GM11168 (cell line): ENCODE data around the gene ALPI.
"Not testable (repeated sequence)": the region's sequence is repeated elsewhere in the genome, so short reads cannot be mapped to it uniquely, and the experiment has no call there.

ENCODE experiments used
- in situ Hi-C: fragments of 300-500 bp; cut with MboI; formaldehyde crosslinking; loops from one replicate; pipeline ENCODE4 v1.12.0; 2022; ENCODE audit warnings: low sequenced_read_pairs; ENCODE audit not compliant: unreplicated experiment

ALPI gene

DNA sequence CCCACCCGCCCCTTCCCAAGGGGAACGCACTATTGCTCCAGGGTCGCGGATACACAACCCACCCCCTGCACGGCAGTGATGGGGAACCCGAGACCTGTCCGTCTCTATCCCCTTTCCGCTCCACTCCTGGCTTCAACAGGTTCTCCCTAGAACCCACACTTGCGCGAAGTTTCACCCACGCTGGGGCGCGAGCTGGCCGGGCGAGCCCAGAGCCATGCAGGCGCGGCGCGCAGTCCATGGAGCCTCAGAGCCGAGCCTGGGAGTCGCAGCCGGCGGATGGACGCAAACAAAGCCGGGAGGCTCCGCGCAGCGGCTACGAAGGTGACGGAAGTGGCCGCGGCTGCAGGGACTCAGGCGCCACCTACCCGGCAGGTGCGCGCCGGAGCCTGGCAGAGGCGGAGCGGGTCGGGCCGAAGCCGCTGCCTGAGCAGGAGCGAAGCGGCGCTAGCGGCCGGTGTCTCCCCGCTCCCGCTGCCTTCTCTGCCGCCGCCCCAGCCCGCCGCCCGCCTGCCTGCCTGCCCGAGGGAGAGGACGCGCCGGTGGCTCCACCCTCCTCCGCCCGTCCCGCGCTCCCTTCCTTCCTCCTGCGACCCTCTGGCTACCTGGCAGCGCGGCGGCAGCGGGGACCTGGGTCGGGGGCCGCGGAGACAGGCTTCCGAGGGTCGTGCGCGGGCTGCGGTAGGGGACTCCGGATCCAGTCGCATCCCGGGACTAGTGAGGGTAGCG is 35.3 kb upstream of the ALPI start:
- in situ Hi-C loops: no loop called here

DNA sequence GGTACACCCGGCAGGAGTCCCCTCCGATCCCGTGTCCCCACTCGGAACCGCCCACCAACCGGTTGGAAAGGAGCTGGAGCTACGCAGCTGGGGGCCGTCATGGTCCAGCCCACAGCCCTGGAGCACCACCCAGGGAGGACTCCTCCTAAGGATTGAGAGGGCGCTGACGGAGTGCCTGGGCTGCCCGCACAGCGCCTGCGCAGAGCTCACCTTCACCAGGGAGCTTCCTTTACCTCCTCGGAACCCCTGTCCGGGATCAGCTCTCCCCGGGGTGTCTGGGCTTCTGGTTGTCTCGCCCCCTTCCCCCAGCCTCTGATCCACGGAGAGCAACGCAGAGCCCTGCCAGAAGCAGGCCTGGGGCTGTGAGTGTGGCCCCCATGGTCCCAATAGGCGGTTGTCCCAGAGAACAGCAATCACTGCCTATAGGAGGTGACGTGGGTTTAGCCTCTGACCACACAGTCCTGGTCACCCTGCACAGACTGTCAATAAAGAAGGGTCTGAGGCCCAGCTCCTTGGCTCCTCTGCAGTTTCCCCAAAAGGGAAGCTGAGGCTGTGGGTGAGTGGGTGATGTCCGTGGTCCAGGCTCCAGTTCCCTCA is 34.7 kb upstream of the ALPI start:
- in situ Hi-C loops: no loop called here

DNA sequence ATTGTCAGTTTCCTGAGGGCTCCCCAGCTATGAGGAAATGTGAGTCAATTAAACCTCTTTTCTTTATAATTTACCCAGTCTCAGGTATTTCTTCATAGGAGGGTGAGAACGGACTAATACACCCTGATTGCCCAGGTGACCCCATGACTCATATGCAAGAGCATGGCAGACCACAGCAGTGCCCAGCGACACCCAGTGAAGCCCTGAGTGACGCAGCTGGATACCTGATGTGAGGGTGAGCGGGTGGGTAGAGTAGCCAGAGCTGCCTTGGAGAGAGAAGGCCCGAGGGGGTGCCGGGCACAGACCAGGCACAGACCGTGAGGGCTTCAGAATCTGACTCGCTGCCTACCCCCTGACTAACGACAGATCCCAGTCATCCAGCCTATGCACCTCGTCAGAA is 33.9 kb upstream of the ALPI start:
- in situ Hi-C loops: no loop called here

DNA sequence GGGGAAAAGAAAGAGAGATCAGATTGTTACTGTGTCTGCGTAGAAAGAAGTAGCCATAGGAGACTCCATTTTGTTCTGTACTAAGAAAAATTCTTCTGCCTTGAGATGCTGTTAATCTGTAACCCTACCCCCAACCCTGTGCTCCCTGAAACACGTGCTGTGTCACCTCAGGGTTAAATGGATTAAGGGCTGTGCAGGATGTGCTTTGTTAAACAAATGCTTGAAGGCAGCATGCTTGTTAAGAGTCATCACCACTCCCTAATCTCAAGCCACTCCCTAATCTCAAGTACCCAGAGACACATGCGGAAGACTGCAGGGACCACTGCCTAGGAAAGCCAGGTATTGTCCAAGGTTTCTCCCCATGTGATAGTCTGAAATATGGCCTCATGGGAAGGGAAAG is 33.0 kb upstream of the ALPI start:
- in situ Hi-C loops: not testable (repeated sequence)

DNA sequence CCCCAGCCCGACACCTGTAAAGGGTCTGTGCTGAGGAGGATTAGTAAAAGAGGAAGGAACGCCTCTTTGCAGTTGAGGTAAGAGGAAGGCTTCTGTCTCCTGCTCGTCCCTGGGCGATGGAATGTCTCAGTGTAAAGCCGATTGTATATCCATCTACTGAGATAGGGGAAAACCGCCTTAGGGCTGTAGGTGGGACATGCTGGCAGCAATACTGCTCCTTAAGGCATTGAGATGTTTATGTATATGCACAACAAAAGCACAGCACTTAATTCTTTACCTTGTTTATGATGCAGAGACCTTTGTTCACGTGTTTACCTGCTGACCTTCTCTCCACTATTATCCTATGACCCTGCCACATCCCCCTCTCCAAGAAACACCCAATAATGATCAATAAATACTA is 32.5 kb upstream of the ALPI start:
- in situ Hi-C loops: not testable (repeated sequence)

DNA sequence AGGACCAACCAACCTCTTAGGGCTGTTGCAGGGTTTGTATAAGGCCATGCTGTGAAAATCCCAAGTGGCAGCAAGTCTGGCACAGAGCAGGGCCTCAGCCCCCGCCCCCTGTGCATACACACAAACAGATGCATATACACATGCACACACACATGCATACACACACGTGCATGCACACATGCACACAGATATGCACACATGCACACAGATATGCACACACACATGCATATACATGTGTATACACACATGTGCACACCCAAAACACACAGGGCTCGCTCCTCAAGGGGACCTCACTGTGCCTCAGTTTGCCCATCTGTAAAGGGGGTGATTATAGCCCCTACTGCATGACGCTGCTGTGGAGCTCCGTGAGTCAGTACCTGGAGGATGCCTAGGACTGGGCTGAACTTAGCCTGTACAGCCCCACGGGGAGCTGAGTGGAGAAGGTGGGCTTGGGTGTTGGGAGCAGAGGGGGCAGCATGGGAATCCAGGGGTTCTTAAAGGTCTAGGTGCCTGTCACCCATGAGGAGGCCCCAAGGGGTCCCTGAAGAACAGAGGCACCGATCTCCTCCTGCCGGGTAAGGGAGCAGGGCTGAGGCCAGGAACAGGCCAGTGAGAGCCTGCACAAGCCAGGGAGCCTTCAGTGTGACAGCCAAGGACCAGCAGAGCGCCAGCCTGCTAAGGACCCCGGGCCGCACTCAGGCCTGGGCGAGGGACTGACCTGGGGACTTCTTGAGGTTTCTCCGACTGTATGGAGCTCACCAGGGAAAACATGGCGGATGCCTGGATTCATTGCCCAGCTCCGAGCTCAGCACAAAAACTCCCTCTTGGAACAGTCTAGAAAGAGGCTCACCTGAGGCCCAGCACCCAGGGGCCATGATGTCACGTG is 24.0 kb upstream of the ALPI start:
- in situ Hi-C loops: loop anchor here (5.0 kb wide), 1 partner anchor 110 kb away; no protein-coding TSS in a partner anchor

DNA sequence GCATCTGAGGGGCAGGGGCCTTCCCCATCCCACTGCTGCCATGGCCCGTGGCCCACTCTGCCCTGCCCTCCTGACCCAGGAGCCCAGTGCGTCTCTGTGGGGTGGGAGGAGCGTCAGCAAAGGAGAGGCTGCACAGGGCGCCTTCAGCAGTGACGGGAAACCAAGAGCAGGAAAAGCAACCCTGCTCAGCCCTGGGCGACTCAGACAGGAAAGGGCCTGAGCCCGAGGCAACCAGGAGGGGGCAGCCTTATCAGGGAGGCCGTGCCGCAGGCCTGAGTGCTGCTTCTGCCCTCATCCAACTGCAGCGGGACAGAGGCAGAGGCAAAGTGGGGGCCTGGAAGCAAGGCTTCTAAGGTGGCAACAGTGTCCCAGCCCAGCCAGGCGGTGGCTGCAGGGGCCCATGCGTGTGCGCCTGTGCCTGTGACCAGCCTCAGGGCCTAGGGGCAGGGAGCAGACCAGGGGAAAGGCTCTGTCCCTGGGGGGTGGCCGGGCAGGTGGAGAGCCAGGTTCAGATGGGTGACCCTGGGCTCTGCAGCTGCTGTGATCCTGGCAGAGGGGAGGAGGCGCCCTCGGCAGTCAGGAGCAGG is 23.3 kb upstream of the ALPI start:
- in situ Hi-C loops: loop anchor here (5.0 kb wide), 1 partner anchor 110 kb away; no protein-coding TSS in a partner anchor

DNA sequence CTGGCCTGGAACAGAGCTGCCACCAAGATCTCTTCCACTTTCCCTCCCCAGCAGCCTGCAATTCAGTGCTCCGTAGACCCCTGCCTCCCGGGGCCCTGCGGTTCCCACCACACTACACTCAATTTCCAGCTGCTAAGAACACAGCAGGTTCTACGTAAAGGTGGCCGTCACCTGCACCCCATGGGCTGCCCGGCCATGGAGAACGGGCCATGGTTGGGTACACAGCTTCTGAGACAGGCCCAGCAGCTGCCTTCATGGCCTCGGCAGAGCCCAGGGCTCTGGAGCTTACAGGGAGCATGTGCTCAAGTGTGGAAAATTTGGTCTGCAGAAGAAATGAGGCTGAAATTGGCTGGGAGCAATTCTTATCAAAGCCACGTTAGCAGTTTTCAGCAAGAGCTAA is 22.3 kb upstream of the ALPI start:
- in situ Hi-C loops: loop anchor here (5.0 kb wide), 1 partner anchor 111 kb away; no protein-coding TSS in a partner anchor

DNA sequence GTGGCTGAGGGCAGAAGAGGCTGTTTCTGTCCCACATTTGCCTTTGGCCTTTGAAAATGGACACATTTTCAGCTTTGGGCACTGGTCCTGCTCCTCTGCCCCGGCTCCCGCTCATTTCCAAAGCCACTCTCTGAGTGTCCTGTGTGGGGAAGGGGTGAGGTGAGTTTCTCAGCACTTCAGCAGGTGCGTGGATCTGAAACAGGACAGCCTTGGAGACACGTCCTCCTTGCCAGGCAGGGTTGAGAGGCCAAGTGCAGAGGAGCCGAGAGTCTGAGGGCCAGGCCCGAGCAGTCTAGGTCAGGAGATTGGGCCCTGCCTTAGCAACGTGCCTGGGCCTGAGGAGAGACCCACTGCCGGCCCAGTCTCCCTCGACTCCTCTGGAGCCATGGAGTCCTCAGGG is 21.9 kb upstream of the ALPI start:
- in situ Hi-C loops: loop anchor here (5.0 kb wide), 1 partner anchor 112 kb away; no protein-coding TSS in a partner anchor

DNA sequence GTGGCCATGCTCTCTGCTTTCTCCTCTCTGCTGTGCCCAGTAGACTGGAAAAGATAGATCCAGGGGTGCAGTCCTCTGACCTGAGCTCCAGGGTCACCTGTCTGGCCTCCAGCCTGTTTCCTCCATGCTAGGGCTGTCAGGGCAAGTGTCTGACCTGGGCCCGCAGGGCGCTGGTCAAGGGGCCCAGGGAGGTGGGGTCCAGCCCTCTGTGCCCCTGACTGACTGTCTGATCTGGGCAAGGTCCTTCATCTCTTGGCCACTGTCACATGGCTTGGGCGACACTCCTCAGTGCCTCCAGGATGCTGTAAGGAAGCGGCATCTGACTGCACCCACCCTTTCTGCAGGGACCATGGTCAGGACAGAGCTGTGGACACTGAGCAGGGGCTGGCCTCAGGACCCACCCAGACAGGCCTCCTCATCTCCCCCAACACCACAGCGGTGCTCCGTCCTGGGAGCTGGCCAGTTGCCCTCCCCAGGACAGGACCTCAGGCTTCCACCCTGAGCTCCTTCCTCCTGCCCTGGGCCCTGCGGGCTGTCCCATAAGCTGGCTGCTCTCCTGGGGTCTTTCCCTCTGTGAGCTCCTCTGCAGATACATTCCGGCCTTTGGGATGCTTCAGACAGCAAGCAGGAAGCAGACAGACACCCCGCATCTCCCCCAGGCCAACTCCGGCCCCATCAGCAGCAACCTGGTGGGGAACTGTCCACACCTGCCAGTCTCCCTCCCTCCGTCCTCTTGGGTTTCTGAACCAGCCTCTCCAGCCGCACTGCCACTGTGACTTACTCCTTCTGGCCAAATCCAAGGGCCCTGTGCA is 21.2 kb upstream of the ALPI start:
- in situ Hi-C loops: loop anchor here (5.0 kb wide), 1 partner anchor 112 kb away; no protein-coding TSS in a partner anchor

DNA sequence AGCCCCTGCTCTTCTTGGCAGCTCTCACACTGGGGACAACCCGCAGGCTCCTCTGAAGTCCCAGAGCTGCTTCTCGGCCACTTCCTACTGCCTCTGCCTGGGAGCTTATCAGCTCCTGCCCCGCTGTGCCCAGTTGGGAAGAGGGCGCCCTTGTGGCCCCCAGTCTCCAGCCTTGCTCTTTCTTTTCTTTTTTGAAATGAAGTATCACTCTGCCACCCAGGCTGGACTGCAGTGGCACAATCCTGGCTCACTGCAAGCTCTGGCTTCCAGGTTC is 20.6 kb upstream of the ALPI start:
- in situ Hi-C loops: no loop called here

DNA sequence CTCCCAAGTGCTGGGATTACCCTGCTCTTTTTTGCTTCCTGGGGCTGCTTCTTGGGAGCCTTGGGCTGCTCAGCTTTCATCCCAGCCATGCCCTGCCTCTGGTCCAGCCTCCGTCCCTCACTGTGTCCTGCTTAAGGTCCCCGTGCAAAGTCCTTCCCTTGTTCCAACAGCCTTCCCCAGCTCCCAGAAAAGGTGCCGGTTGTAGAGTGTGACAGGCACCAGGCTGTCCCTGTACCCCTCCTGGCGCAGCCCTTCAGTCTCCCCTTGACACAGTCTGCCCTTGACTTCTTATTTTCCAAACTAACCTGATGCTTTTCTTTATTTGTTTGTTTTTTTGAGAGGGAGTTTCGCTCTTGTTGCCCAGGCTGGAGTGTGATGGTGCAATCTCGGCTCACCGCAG is 20.1 kb upstream of the ALPI start:
- in situ Hi-C loops: no loop called here

DNA sequence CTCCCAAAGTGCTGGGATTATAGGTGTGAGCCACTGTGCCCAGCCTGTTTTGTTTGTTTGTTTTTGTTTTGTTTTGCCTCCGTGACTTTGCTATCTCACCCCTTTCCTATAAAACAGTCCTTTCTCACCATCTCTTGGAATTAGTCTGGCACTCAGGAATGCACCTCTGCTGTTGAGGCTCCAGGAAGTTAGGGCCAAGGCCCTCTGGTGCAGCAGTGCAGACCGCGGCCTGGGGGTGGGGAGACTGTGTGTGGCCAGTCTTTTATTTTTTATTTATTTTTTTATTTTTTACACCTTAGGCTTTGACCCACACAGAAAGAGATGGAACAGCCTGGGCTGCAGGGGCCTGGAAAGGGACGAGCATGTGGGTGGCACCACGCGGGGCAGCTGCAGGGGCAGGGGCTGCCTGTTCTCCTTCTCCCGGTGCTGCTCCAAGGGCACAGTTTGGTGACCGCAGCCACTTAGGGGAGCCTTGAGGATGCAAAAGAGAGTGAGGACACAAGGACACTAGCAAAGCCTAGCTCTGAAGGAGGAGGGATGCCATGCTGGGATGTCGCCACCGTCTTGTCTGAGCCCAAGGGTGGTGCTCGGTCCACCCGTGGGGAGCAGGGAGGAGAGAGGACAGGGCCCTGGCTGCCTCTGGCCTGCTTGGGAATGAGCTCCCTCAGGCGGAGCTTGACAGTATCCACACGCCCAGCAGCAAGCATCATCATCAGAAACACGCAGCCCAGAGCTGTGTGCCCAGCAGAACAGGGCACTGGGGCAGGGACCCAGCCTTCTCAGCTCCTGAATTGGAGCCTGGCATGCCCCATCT is 19.4 kb upstream of the ALPI start:
- in situ Hi-C loops: no loop called here

DNA sequence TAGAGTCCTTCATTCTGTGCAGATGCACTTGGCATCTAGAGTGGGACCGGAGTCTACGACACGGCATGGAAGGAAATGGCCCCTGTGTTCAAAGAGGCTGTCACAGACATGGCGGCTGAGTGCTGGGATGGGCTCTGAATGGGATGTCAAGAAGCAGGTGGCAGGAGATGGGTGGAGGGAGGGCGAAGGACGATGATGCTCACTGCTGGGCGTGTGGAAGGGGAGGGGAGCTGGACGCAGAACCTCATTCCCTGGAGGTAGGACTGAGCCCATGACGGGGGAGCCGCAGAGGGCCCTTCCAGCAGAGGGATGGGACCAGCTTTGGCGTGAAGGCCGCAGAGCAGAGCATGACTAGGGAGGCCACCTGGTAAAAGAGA is 18.8 kb upstream of the ALPI start:
- in situ Hi-C loops: no loop called here

DNA sequence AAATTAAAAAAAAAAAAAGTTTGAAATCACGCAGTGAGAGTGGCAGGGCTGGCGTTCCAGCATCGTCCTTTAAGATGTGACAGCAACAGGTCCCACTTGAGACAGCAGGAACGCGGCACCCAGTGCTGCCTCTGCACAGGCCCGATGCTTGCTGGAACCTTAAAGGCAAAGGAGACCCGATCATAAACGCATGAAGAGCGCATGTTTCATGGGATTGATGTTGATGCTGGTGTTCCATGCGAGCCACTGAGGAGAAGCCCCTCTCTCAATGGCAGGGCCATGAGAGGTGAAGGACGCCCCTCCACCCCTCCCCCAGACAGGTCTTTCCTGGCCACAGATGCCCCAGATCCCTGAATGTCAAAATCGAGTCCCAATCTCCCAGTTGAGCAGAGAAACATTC is 17.9 kb upstream of the ALPI start:
- in situ Hi-C loops: no loop called here

DNA sequence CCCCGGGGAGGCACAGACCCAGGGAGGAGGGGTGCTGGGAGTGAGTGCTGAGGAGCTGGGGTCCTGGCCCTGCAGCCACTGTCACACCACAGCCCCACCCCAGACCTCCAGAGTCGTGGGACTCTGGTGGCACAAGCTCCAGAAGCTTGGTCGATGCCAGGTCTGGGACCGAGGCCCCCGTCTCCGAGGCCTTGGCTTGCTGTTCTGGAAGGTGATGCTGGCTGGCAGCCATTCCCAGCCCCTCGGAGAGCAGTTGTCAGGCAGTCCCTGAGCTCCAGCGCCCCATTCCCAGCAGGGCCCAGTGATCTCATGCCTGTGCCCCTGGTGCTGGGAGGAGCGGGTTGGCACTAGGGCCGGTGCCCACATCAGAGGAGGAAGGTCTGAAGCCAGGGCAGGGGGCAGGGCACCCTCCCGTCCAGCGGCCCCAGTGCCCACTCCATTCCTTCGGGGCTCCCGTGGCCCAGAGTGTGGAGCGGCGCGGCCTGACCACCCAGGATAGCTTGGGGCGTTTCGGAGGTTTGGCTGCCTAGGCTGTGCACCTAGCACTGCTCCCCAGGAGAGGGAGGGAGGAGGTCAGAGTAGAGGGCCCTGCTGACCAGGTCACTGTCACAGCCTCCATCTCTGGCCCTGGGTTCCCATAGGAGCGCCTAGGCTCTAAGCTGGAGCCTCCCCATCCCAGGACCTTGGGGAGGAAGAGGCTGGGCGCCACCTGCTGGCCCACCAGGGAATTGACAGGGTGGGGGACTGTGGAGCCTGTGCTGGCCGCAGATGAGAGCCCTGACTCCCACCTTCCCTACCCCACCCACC is 16.8 kb upstream of the ALPI start:
- in situ Hi-C loops: no loop called here

DNA sequence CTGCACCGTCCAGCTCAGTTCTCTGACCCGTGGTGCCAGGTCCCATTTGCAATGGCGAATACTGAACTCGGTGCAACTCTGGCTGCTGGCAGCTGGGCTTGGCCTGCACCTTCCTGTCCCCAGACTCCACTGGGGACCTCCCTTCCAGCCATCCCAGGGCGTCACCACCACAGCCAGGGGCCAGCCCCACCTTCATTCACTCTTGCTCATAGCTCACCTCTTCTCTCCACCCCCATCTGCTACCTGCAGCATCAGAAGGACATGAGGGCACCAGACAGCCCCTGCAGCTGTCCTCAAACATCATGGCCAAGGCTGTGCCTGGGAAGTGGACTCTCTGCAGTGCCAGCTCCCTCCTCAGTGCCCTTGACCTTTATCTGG is 16.2 kb upstream of the ALPI start:
- in situ Hi-C loops: no loop called here

DNA sequence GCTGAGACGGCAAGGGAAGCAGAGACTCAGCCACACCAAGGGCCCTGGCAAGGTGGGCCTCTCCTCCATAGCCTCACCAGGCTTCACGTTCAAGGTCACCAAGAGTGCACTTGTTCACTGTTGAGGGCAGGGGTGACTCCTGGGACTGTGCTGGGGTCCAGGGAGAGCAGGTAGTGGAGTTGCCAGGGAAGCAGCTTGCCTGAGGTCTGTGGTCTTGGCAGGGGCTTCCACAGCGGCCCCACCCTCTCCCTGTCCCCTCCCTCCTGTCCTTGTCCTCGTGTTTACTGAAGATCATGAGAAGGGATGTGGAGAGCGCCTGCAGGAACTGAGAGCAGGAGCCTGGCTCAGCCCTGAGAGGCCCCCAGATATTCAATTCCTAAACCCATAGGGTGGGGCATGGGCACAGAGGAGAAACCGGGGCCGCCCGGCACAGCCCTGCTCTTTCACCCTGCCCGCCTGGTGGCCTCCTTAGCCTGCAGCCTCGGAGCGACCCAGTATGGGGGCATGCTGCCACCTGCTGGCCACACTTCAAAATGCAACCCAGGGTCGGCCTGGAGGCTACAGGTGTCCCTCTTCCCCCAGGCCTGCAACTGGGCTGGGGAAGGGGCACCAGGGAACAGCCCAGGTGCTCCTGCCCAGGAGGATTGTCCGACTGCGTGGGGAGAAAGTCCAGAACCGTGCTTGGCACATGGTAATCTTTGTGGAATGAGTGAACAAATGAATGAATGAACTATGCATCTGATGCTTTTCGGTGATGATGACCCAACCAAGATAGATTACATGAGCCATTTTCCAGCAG is 15.5 kb upstream of the ALPI start:
- in situ Hi-C loops: not testable (repeated sequence)
